ENCODE data around the gene CLDN14. TPM values are rescaled to one million over a fixed set of nuclear protein-coding genes. Genes with fewer than 3 reads are reported as not detected.

Gene CLDN14
- total and polyA plus RNA-seq, 2 experiments from 2014 or later = not detected

GRCh38 chr21:36481639-36482038, 1.7 kb upstream of the CLDN14 start:
- no peaks in the 10 kb centered on the region for H3K79me2 ChIP-seq (replicated peaks; ENCODE audit: insufficient read depth)
- H4K20me1 ChIP-seq (replicated peaks; ENCODE audit: insufficient read depth) = no peaks in the 10 kb centered on the region
- Mint-ChIP-seq H3K4me1 (no peaks in the 10 kb centered on the region; the same call in 2 of the 3 replicates), H3K27ac (no peak overlapping the region), H3K9me3 (no peaks in the 10 kb centered on the region), H3K27me3 (ENCODE audit: insufficient read depth, low read depth, poor library complexity) (peaks cover 4% of the 10 kb centered on the region), H3K36me3 (ENCODE audit: low read depth) (no peaks in the 10 kb centered on the region), H3K4me3 (no peak overlapping the region)
- TF ChIP-seq CTCF (conservative IDR thresholded peaks at IDR 0.05; ENCODE audit: low read depth in 2 of 2) = no peak
- no peak for TF ChIP-seq REST (IDR thresholded peaks at IDR 0.05; ENCODE audit: unreplicated experiment)
- TF ChIP-seq EZH2 (IDR thresholded peaks at IDR 0.05; ENCODE audit: low read depth, unreplicated experiment) = no peak
- TF ChIP-seq CREB1 (CRISPR knock-in tag; IDR thresholded peaks at IDR 0.05; ENCODE audit: low read depth) = no peak
- no peak for TF ChIP-seq EZH2phosphoT487 (IDR thresholded peaks at IDR 0.05; ENCODE audit: unreplicated experiment)
- no peak for TF ChIP-seq ZNF462 (CRISPR knock-in tag; IDR thresholded peaks at IDR 0.05)
- TF ChIP-seq ZNF331 (CRISPR knock-in tag; IDR thresholded peaks at IDR 0.05; ENCODE audit: low read depth) = no peak
- TF ChIP-seq ZNF114 (CRISPR knock-in tag; IDR thresholded peaks at IDR 0.05) = no peak
- no peak for TF ChIP-seq JUNB (IDR thresholded peaks at IDR 0.05; ENCODE audit: unreplicated experiment)
- no peak for TF ChIP-seq STAT1 (IDR thresholded peaks at IDR 0.05; ENCODE audit: unreplicated experiment)
- no peak overlapping the region for H2AFZ ChIP-seq
- no peak overlapping the region for H3K4me3 ChIP-seq
- H3K9me2 ChIP-seq (ENCODE audit: insufficient read depth) = no peaks in the 10 kb centered on the region
- H3K27ac ChIP-seq (ENCODE audit: low read depth) = no peak overlapping the region
- H3K4me2 ChIP-seq = no peak overlapping the region
- ATAC-seq (no peak), DNase-seq (ENCODE audit: low spot score) (no peak)
- no peaks in the 10 kb centered on the region for H3F3A ChIP-seq (replicated peaks; ENCODE audit: low read depth)
- no peaks in the 10 kb centered on the region for H3K27me3 ChIP-seq (ENCODE audit: insufficient read depth)
- no peaks in the 10 kb centered on the region for H3K36me3 ChIP-seq (ENCODE audit: insufficient read depth)
- no peaks in the 10 kb centered on the region for H3K4me1 ChIP-seq (ENCODE audit: insufficient read depth)
